HepG2 (cell line): ENCODE results near the gene TMC4. TPM values are rescaled to one million over a fixed set of nuclear protein-coding genes. Genes with fewer than 3 reads are reported as not detected.
A peak's percentile ranks its signal among the peaks of the same experiment; 100 is the strongest.

Experiments used
- HMGXB3 ChIP-seq: sonication (generic); formaldehyde crosslinking; IDR thresholded peaks from 2 replicates; pipeline ENCODE4 v1.4.0; 2020; ENCODE audit warnings: missing genetic modification reagents, borderline replicate concordance
- PATZ1 ChIP-seq: sonication (generic); formaldehyde crosslinking; IDR thresholded peaks from 2 replicates; pipeline ENCODE4 v1.4.0; 2020; ENCODE audit warnings: missing genetic modification reagents
- SALL2 ChIP-seq: sonication (generic); formaldehyde crosslinking; IDR thresholded peaks from 2 replicates; pipeline ENCODE4 v1.8.1; 2023; ENCODE audit warnings: mild to moderate bottlenecking, missing genetic modification reagents, inconsistent platforms
- ZFP36L1 ChIP-seq: sonication (generic); formaldehyde crosslinking; IDR thresholded peaks from 2 replicates; pipeline ENCODE4 v1.8.0; 2022; ENCODE audit warnings: mild to moderate bottlenecking, missing genetic modification reagents, moderate library complexity
- ZNF296 ChIP-seq: sonication (generic); formaldehyde crosslinking; conservative IDR thresholded peaks from 2 replicates; pipeline ENCODE4 v1.5.0; 2020; ENCODE audit warnings: mild to moderate bottlenecking, missing genetic modification reagents
- ZNF318 ChIP-seq: sonication (generic); formaldehyde crosslinking; IDR thresholded peaks from 2 replicates; pipeline ENCODE4 v1.4.0; 2020; ENCODE audit warnings: mild to moderate bottlenecking, missing genetic modification reagents
- ZNF7 ChIP-seq: IDR thresholded peaks from 2 replicates; pipeline ENCODE4 v1.6.1; 2016; ENCODE audit warnings: missing biosample characterization, missing genetic modification reagents
- polyA plus RNA-seq, 8 experiments: library from polyadenylated mRNA; depleted of rRNA in 3 of 8; stranded (reverse) in 7 of 8; unstranded in 1 of 8; fragments of >200 nt; fragmentation: Illumina TruSeq in 4 of 8; extraction: Trizol in 4 of 8; gene quantifications; 2 replicates each; pipeline versions ENCODE4 v1.2.1 to v1.2.3, GENCODE V29; 2011 to 2016; ENCODE audit warnings: low read depth in 4 of 8, missing spikeins in 1 of 8, mixed read lengths in 1 of 8; ENCODE audit not compliant: insufficient read depth in 1 of 8
- total RNA-seq, 5 experiments: library from RNA; depleted of rRNA; stranded (reverse); fragments of >200 nt; fragmentation: Illumina TruSeq; extraction: Trizol; gene quantifications; 2 replicates each; pipeline ENCODE4 v1.2.3, GENCODE V29; 2016; ENCODE audit warnings: low read depth in 1 of 5

Gene TMC4
- total and polyA plus RNA-seq, 2 of the 13 experiments (the other 11 are each of a cell fraction or from before 2014, with no cell fraction given) = 0.13 to 0.24 TPM

GRCh38 chr19:54159352-54160181, 13.4 kb downstream of the TMC4 start, which contains the start of gene LENG1 (continued):
- TF ChIP-seq ZNF318 (CRISPR knock-in tag) = no peak
- peak; percentile 63 for TF ChIP-seq PATZ1 (CRISPR knock-in tag)
- TF ChIP-seq ZFP36L1 (CRISPR knock-in tag) = no peak
- TF ChIP-seq SALL2 = peak; percentile 81; the same call in 1 of the 2 replicates
- peak; percentile 90 for TF ChIP-seq HMGXB3 (CRISPR knock-in tag)
- TF ChIP-seq ZNF7 (CRISPR knock-in tag) = no peak
- no peak for TF ChIP-seq ZNF296 (CRISPR knock-in tag)
